Tibial artery (tissue), 4 donors: ENCODE data around the gene TMEM191C.
"Not testable (repeated sequence)": the region's sequence is repeated elsewhere in the genome, so short reads cannot be mapped to it uniquely, and the experiment has no call there.

Experiments used
- DNase-seq, 2 donors: peaks; one replicate each; pipeline ENCODE4 v3.0.0-alpha.2; 2019
- H3K27ac ChIP-seq, 2 donors: fragments of 200-600 bp; sonication (generic) in 1 of 2; 1 replicate in 1 of 2; 2 replicates in 1 of 2; pipeline ENCODE4 v1.5.1; 2018 to 2019; ENCODE audit warnings: mild to moderate bottlenecking in 1 of 2
- H3K27me3 ChIP-seq, 2 donors: fragments of 200-600 bp; sonication (generic) in 1 of 2; one replicate each; pipeline versions ENCODE4 v1.5.1 to v1.6.0; 2016 to 2019
- H3K36me3 ChIP-seq, 3 donors: fragments of 200-600 bp; sonication (generic) in 2 of 3; one replicate each; pipeline ENCODE4 v1.5.1; 2016 to 2019; ENCODE audit warnings: mild to moderate bottlenecking in 2 of 3
- H3K4me1 ChIP-seq, 4 donors: fragments of 200-600 bp; sonication (generic) in 2 of 4; 1 replicate in 3 of 4; 2 replicates in 1 of 4; pipeline ENCODE4 v1.5.1; 2016 to 2019
- H3K4me3 ChIP-seq, 2 donors: fragments of 200-600 bp; sonication (generic) in 1 of 2; 1 replicate in 1 of 2; 2 replicates in 1 of 2; pipeline ENCODE4 v1.5.1; 2018 to 2019; ENCODE audit warnings: mild to moderate bottlenecking in 2 of 2
- H3K9me3 ChIP-seq, 3 donors: fragments of 200-600 bp; sonication (generic) in 1 of 3; one replicate each; pipeline ENCODE4 v1.5.1; 2016 to 2019
- intact Hi-C: fragments of 100-400 bp; cut with DNase I; formaldehyde crosslinking; loops from one replicate; pipeline ENCODE4 v1.15.0; 2023; ENCODE audit warnings: low total_unique reads

The TMEM191C gene

DNA sequence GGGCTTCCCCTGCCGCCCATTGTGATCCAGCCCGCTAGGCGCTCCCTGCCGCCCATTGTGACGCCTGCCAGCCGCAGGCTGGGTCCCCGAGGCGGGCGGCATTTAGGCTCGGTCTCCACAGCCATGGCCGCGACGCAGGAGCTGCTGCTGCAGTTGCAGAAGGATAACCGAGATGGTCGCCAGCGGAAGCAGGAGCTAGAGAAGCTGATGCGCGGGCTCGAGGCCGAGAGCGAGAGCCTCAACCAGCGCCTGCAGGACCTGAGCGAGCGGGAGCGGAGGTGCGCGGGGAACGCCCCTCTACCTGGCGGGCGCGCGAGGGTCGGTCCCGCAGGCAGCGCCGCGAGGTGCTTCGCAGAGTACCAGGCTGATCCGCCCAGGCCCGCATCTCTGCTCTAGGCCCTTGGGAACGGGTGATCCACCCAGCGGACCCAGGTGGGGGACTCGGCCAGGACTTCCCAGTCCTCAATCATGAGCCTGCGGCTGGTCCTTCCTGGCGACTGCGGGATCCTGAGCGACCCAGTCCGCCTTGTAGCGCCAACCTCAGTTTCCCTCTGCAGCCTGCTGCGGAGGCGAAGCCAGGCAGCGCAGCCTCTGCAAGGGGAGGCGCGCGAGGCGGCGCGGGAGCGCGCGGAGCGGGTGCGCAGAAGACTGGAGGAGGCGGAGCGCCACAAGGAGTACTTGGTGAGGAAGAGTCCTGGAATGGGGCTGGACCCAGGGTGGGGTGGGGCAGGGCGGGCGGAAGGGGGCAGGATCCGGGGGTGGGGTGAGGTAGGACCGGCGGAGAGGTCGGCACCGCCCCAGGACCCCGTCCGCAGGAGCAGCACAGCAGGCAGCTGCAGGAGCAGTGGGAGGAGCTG, at the start of gene TMEM191C:
TMEM191C (plus strand) TSS at position 51 of the 857 bp plus-strand sequence; CDS start at position 124, 73 bp downstream.
- Histone ChIP-seq H3K27ac (peak within 1 kb of the TSS in 1 of 2 donors; percentile 55), H3K4me3 (peak within 1 kb of the TSS; percentile 51 to 55)
- H3K27me3 ChIP-seq, H3K9me3 ChIP-seq, H3K36me3 ChIP-seq, DNase-seq, H3K4me1 ChIP-seq, intact Hi-C loops: not testable (repeated sequence)

- Histone ChIP-seq H3K27ac (peak overlapping the region in 1 of 2 donors; percentile 55), H3K4me3 (peak overlapping the region; percentile 50 to 52)
- DNase-seq: peak; percentile 23 to 67
- intact Hi-C loops, H3K27me3 ChIP-seq, H3K4me1 ChIP-seq, H3K36me3 ChIP-seq, H3K9me3 ChIP-seq: not testable (repeated sequence)
These were observed 49.3 kb upstream of the TMEM191C start for GRCh38 chr22:21417853-21418252.

DNA sequence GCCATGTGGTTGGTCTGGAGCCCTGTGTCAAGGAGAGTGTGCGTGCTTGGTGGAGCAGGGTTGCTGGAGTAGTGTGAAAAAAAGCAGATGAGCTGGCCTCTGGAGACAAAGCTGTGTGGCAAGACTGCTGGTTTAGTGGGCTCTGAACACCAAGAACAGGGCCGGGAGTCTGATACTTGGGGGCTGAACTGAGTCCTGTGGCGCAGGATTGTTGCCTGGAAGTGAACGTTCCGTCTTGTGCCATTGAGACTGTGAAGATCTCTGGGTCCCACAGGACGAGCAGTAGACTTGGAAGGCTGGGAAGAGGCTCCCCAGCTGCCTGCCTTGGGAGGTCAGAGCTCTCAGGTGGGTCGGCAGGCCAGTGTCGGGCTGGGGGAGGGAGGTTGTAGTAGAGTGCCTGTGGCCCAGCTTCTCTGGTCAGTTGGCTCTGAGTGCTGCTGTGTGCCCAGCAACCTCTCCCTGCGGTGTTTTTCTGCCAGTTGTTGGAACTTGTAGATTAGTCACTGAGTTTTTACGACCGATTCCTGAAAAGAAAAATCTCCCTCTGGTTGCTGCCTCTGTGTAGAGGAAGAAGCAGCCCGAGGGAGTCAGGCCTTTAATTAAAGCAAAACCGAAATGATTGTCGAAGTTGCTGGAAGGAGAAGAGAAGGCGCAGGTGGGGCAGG, 48.1 kb upstream of the TMEM191C start:
- H3K36me3 ChIP-seq, H3K27ac ChIP-seq, H3K4me1 ChIP-seq, H3K27me3 ChIP-seq, H3K4me3 ChIP-seq, intact Hi-C loops, H3K9me3 ChIP-seq: not testable (repeated sequence)
- DNase-seq: peak in 1 of 2 donors; percentile 62

- intact Hi-C loops, H3K4me3 ChIP-seq, DNase-seq, H3K27me3 ChIP-seq, H3K9me3 ChIP-seq, H3K4me1 ChIP-seq, H3K27ac ChIP-seq, H3K36me3 ChIP-seq: not testable (repeated sequence)
These were observed 46.9 kb upstream of the TMEM191C start for GRCh38 chr22:21420180-21420763.

DNA sequence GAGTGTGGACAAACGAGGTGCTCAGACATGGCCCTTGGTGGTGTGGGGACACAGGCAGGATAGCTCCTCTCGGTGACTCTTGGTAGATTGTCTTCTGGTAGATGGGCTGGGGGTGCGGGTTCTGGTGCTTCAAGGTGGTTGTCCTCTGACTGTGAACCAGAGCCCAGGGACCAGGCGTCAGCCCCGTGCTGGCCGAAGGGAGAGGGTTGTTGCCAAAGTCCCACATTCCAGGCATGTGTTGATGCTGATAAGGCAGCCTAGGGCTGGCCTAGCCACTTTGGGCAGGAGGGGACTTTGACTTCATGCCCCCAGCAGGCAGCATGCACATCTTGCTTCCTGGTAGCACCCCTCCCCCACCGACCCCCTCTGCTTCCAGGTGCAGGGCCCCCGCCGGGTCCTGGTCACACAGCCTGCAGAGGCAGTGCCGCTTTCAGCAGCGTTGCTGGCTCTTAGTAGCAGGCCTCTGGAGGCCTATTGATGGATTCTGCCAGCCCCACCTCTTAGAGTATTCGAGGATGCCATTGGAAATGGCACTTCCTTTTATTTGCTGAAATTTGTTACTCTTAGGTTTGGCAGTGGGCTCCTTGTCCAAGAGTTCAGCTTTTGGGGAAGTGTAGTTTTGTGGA, 43.0 kb upstream of the TMEM191C start:
- H3K27me3 ChIP-seq, H3K27ac ChIP-seq, intact Hi-C loops, H3K9me3 ChIP-seq, DNase-seq, H3K36me3 ChIP-seq, H3K4me3 ChIP-seq, H3K4me1 ChIP-seq: not testable (repeated sequence)

DNA sequence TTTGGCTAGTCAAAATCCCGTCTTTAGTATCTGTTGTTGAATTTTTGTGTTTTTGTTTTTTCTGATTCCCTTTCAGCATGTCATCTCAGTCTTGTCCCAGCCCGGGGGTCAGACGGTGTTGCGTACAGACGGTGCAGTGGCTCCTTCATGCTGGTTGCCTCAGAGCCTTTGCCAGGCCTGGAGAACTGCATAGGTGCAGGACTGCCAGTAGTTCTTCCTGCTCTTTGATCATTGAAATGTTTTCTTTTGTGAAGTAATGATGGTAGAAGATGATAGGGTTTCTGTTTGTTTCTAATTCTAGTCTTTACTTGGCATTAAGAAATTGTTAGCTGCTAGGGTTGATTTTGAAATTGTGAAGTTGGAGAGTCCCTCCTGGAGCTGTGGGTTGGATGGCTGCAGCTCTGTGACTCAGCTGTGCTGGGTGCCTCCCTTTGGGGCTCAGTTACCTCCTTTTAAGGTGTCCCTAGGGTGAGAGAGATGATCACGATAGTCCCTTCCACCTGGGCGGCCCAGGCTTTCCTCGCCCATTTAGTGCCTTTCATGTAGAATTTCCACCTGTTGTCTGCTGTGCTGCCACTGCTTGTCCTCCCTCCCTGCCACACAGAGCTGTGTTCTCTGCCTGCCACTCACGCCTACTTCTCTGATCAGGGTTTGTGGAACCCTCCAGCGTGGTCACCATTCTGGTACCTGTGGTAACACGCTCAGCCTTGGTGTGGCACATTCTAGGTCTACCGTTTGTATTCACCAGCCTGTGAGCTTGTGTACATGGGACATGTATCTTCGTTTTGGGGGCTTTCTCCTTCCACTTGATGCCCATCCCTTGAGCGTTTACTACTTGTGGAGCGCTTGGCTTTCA, 32.6 kb upstream of the TMEM191C start:
- H3K27ac ChIP-seq, H3K36me3 ChIP-seq, H3K27me3 ChIP-seq, intact Hi-C loops, DNase-seq, H3K4me3 ChIP-seq, H3K9me3 ChIP-seq, H3K4me1 ChIP-seq: not testable (repeated sequence)

DNA sequence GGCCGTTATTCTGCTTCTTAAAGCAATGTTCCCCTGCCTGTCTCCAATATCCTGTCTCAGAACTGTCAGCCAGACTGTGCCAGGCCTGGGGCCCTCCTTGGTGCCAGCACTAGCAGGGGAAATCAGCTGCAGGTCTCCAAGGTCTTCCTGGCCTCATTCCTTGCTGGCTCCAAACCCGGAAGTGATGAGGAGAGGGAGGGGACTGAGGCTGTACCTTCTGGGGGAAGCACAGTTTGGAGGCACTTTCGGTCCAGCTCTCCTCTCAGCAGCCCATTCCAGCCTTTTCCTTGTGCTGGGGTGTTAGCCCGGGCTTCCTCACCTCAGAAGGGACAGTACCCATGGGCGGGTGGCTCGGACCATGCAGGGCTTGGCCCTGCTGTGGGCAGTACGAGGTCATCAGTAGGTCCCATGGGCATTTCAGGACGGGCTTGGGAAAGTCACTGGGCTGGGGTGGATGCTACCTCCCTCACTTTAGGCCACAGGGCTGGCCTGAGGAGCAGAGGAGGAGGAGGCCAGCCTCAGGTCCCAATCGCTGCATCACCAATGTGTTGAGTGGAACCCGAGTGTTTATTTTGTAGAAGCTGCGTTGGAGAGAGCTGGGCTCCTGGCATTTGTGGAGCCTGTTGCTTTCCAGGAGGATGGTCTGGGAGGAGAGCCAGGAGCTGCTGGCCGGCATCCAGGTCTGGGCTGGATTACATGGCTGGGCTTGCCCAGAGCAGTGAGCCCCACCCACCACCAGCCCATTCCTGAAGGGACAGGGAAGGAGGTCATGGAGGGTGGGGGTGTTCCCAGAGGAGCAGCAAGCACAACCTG, 31.0 kb upstream of the TMEM191C start:
- not testable (repeated sequence) for H3K4me3 ChIP-seq
- DNase-seq: peak; percentile 18 to 70
- H3K27ac ChIP-seq: peak overlapping the region in 1 of 2 donors; percentile 54

GRCh38 chr22:21438013-21438412, 29.2 kb upstream of the TMEM191C start:
- H3K4me3 ChIP-seq, H3K36me3 ChIP-seq, intact Hi-C loops, H3K27ac ChIP-seq, H3K9me3 ChIP-seq, H3K27me3 ChIP-seq, H3K4me1 ChIP-seq: not testable (repeated sequence)
- peak; percentile 11 to 41 for DNase-seq

More for the DNA sequence above, 31.0 kb upstream of the TMEM191C start:
- H3K4me1 ChIP-seq, intact Hi-C loops, H3K9me3 ChIP-seq, H3K36me3 ChIP-seq, H3K27me3 ChIP-seq: not testable (repeated sequence)

GRCh38 chr22:21440018-21440636, 27.1 kb upstream of the TMEM191C start:
- H3K27ac ChIP-seq, H3K9me3 ChIP-seq, H3K4me1 ChIP-seq, H3K4me3 ChIP-seq, H3K27me3 ChIP-seq, intact Hi-C loops, DNase-seq: not testable (repeated sequence)
- peaks cover 0 to 24% (median 7%) of the 10 kb centered on the region in 3 donors for H3K36me3 ChIP-seq

DNA sequence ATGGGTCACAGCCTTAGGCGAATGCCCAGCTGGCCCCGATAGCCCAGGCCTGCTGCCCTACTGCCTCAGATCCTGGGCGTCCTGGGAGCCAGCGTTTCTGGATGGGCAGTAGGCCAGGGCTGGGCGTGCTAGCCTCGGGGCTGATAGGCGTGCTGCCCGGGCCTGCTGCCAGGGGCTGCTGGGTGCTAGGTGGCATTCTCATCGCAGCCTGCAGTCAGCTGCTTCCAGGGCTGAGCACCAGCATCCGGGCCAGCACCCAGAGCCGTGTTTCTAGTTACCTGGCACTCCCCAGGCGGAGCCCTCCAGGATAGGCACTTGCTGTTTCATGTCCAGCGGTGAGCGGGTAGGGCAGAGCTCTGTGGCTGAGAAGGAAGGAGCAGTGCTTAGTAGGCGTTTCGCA, 26.5 kb upstream of the TMEM191C start:
- DNase-seq, H3K9me3 ChIP-seq, H3K4me3 ChIP-seq, H3K27me3 ChIP-seq, intact Hi-C loops, H3K4me1 ChIP-seq, H3K27ac ChIP-seq: not testable (repeated sequence)
- peaks cover 0 to 29% (median 13%) of the 10 kb centered on the region in 3 donors for H3K36me3 ChIP-seq

- H3K4me3 ChIP-seq, intact Hi-C loops, H3K27me3 ChIP-seq, H3K9me3 ChIP-seq, H3K27ac ChIP-seq, H3K4me1 ChIP-seq: not testable (repeated sequence)
- peaks cover 0 to 34% (median 18%) of the 10 kb centered on the region in 3 donors for H3K36me3 ChIP-seq
- peak in 1 of 2 donors; percentile 24 for DNase-seq
These were observed 26.0 kb upstream of the TMEM191C start for GRCh38 chr22:21441170-21441569.

GRCh38 chr22:21442123-21442522, 25.1 kb upstream of the TMEM191C start:
- H3K27me3 ChIP-seq, H3K4me3 ChIP-seq, H3K9me3 ChIP-seq, H3K4me1 ChIP-seq, DNase-seq, H3K27ac ChIP-seq, intact Hi-C loops: not testable (repeated sequence)
- peaks cover 0 to 44% (median 26%) of the 10 kb centered on the region in 3 donors for H3K36me3 ChIP-seq
